Ovary (tissue), 9 donors: ENCODE data around the gene MYO5B. TPM values are rescaled to one million over a fixed set of nuclear protein-coding genes. Genes with fewer than 3 reads are reported as not detected.

Experiments
- DNase-seq, 5 donors: peaks; one replicate each; pipeline ENCODE4 v3.0.0-alpha.2; 2019 to 2020
- H3K27ac ChIP-seq, 2 donors: fragments of 200-600 bp; one replicate each; pipeline versions ENCODE4 v1.5.1 to v1.8.0; 2019 to 2022
- H3K27me3 ChIP-seq: fragments of 200-600 bp; one replicate; pipeline ENCODE4 v1.8.0; 2022
- H3K36me3 ChIP-seq: fragments of 200-600 bp; sonication (generic); one replicate; pipeline ENCODE4 v1.5.1; 2019
- H3K4me1 ChIP-seq: one replicate; pipeline ENCODE4 v1.8.1; 2013; ENCODE audit warnings: mild to moderate bottlenecking, moderate library complexity; ENCODE audit not compliant: insufficient read depth
- H3K4me3 ChIP-seq: fragments of 200-600 bp; sonication (generic); one replicate; pipeline ENCODE4 v1.5.1; 2017
- H3K9me3 ChIP-seq, 2 donors: fragments of 200-600 bp in 1 of 2; sonication (generic) in 1 of 2; one replicate each; pipeline versions ENCODE4 v1.5.1 to v1.8.1; 2013 to 2019; ENCODE audit warnings: mild to moderate bottlenecking in 1 of 2, moderate library complexity in 1 of 2
- EP300 ChIP-seq: sonication (generic); formaldehyde crosslinking; IDR thresholded peaks from one replicate; pipeline ENCODE4 v1.6.1; 2017; ENCODE audit warnings: antibody characterized with exemption
- POLR2A ChIP-seq: fragments of 450-650 bp; IDR thresholded peaks from one replicate; pipeline ENCODE4 v1.6.1; 2017; ENCODE audit warnings: antibody characterized with exemption, mild to moderate bottlenecking, moderate library complexity
- WGBS, 3 donors: extraction: QIAGEN DNeasy Blood & Tissue Kit in 1 of 3; methylation state at CpG; one replicate each; pipeline versions ENCODE4 v1.1.5 to v1.1.7; 2013 to 2017; 5-methylcytosine and 5-hydroxymethylcytosine counted together
- intact Hi-C, 4 donors: fragments of 100-400 bp; cut with DNase I; formaldehyde crosslinking; loops; one replicate each; pipeline versions ENCODE4 v1.11.0 to v1.15.1; 2022 to 2023
- polyA plus RNA-seq, 2 donors: library from polyadenylated mRNA; stranded (reverse); fragments of 200-250 nt in 1 of 2; fragments of 350-450 nt in 1 of 2; fragmentation: Illumina TruSeq in 1 of 2; extraction: RNeasy Lipid Tissue Mini Kit (QIAGEN cat#74804) in 1 of 2; gene quantifications; one replicate each; pipeline ENCODE4 v1.2.3, GENCODE V29; 2013 to 2014
- total RNA-seq, 7 donors: library from RNA; depleted of rRNA in 2 of 7; stranded (reverse); fragments of >200 nt in 2 of 7; fragmentation: NEBNext Ultra II Directional in 3 of 7; extraction: Animal tissue kit (Norgen Biotek cat#: 25700) in 3 of 7; gene quantifications; one replicate each; pipeline versions ENCODE4 v1.1.0 to v1.2.4, GENCODE V29; 2016 to 2023
- TF ChIP-seq, protein P1 (sequence below), 3 donors: fragments of 450-650 bp in 2 of 3; fragments of 200-600 bp in 1 of 3; IDR thresholded peaks; one replicate each; pipeline versions ENCODE4 v1.5.1 to v1.8.0; 2016 to 2022; ENCODE audit warnings: antibody characterized with exemption in 3 of 3, mild to moderate bottlenecking in 1 of 3
- donor health status: DM: no; HTN: no; CAD: no; lungs with moderate emphysema.
- donor health status: DM: no; HTN: no; CAD: no.
- donor health status: Bipolar disorder and iron deficiency.
- donor health status: DM: yes; HTN: yes; CAD: no.
- donor health status: DM: no; HTN: no; CAD: no.
- donor health status: DM: yes; HTN: yes; CAD: no.

MYO5B gene
- total and polyA plus RNA-seq, 9 donors, result 0.25 to 25.5 (median 1.5) TPM

DNA sequence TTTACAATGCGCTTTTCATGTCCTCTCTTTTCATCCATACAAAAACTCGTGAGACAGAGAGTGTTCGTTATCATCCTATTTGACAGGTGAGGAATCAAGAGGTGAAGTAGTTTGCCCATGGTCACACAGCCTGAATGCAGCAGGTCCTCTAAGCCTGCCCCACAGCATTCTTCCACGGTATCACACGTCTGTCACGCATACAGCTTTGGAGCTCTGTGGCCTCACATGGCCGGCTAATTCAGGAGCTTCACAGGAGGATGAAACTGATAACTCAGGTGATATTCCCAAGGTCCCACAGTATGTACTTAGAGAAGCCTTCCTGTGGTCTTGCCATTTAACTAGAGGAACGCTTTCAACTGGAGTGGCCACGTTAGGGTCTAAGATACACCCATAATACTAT lies 59.0 kb downstream of the MYO5B start:
- Histone ChIP-seq H3K9me3 (no peaks in the 10 kb centered on the region), H3K4me3 (no peak overlapping the region), H3K27me3 (no peaks in the 10 kb centered on the region), H3K27ac (no peak overlapping the region), H3K4me1 (no peaks in the 10 kb centered on the region), H3K36me3 (no peaks in the 10 kb centered on the region)
- no peak for TF ChIP-seq POLR2A
- no peak for TF ChIP-seq EP300
- TF ChIP-seq, protein P1, sequence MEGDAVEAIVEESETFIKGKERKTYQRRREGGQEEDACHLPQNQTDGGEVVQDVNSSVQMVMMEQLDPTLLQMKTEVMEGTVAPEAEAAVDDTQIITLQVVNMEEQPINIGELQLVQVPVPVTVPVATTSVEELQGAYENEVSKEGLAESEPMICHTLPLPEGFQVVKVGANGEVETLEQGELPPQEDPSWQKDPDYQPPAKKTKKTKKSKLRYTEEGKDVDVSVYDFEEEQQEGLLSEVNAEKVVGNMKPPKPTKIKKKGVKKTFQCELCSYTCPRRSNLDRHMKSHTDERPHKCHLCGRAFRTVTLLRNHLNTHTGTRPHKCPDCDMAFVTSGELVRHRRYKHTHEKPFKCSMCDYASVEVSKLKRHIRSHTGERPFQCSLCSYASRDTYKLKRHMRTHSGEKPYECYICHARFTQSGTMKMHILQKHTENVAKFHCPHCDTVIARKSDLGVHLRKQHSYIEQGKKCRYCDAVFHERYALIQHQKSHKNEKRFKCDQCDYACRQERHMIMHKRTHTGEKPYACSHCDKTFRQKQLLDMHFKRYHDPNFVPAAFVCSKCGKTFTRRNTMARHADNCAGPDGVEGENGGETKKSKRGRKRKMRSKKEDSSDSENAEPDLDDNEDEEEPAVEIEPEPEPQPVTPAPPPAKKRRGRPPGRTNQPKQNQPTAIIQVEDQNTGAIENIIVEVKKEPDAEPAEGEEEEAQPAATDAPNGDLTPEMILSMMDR (IDR thresholded peaks at IDR 0.05), result no peak
- intact Hi-C loops, result no loop called here
- 67 to 73% (median 73%) methylated on average over 9 of the region's 9 CpGs for WGBS, 3 donors
- DNase-seq, result no peak

DNA sequence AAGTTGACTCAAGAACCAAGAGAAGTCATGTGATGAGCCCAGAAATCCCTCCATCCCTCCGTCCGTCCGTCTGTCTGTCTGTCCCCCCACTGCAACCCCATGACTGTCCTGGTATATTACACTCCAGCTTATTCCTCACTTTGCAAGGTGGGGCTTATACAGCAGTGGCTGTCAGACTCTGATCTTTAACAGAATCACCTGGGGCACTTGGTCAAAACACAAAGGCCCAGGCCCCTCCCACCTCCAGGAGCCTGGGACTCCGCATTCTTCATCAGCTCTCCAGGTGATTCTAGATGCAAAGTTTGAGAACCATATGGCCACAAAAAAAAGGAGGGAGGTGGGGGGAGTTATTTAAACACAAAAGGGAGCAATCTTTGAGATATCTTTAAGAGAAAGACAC lies 61.4 kb downstream of the MYO5B start:
- H3K4me1 ChIP-seq, result no peaks in the 10 kb centered on the region
- no peaks in the 10 kb centered on the region for H3K9me3 ChIP-seq
- no peak overlapping the region for H3K27ac ChIP-seq
- DNase-seq, result no peak
- TF ChIP-seq EP300 (no peak), POLR2A (no peak)
- TF ChIP-seq, protein P1 (IDR thresholded peaks at IDR 0.05), result no peak
- H3K4me3 ChIP-seq, result no peak overlapping the region
- 83 to 91% (median 88%) methylated on average over 4 of the region's 4 CpGs for WGBS, 3 donors
- no peaks in the 10 kb centered on the region for H3K27me3 ChIP-seq
- intact Hi-C loops, result no loop called here
- H3K36me3 ChIP-seq, result no peaks in the 10 kb centered on the region

DNA sequence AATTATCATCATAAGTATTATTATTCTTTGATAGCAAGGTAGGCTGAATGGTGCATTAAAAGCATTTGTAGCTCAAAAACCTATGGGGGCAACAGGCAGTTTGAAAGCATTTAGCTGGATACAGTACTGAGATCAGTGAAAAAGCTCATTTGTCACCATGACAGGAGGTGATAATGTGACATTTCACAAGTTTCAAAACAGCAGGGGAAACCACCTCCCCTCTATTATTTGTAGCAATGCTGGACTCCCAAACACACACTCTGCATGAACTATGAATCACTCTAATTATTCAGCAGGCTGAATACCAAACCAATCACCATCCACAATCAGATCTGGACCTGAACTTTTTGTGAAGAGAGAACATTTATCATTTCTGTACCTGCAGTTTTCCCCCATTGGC lies 63.4 kb downstream of the MYO5B start:
- H3K4me1 ChIP-seq, result no peaks in the 10 kb centered on the region
- intact Hi-C loops, result no loop called here
- no peaks in the 10 kb centered on the region for H3K9me3 ChIP-seq
- DNase-seq, result no peak
- no peaks in the 10 kb centered on the region for H3K36me3 ChIP-seq
- TF ChIP-seq, protein P1 (IDR thresholded peaks at IDR 0.05), result no peak
- TF ChIP-seq EP300 (no peak), POLR2A (no peak)
- H3K27ac ChIP-seq, result no peak overlapping the region
- no peak overlapping the region for H3K4me3 ChIP-seq
- H3K27me3 ChIP-seq, result no peaks in the 10 kb centered on the region

GRCh38 chr18:50128506-50129271 lies 66.3 kb downstream of the MYO5B start:
- Histone ChIP-seq H3K4me3 (no peak overlapping the region), H3K9me3 (no peaks in the 10 kb centered on the region), H3K27ac (no peak overlapping the region), H3K36me3 (no peaks in the 10 kb centered on the region), H3K4me1 (no peaks in the 10 kb centered on the region), H3K27me3 (no peaks in the 10 kb centered on the region)
- intact Hi-C loops, result no loop called here
- WGBS, 3 donors, result 63 to 66% (median 66%) methylated on average over 15 of the region's 15 CpGs
- no peak for TF ChIP-seq EP300
- TF ChIP-seq, protein P1 (IDR thresholded peaks at IDR 0.05), result no peak
- no peak for TF ChIP-seq POLR2A
- no peak for DNase-seq
